ENCODE data around the gene SLC4A7.

DNA sequence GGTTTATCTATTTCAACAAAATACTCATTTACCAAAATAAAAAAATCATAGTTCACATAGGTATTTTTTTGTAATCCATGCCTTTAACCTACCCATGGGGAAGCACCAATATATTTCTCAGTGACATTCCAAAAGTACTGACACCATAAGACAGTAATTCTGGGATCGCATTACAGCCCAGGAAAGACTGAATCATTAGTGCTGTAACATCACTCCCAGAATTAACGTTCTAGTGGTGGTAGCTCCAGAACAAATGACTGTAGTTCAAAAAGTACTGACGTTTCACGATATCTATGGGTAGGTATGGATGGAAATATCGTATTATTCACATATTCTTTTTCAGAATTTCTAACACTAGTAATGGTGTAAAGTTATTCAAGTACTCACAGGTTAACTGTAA is 60.7 kb downstream of the SLC4A7 start:
- TF ChIP-seq POLR2A (IDR thresholded peaks at IDR 0.05; ENCODE audit: low read depth, low read length) (no peak), POLR2AphosphoS5 (IDR thresholded peaks at IDR 0.05; ENCODE audit: insufficient read depth, low read depth, low read length) (no peak), EZH2 (IDR thresholded peaks at IDR 0.05; ENCODE audit: borderline replicate concordance, low read depth, low read length, severe bottlenecking) (no peak), MYC (IDR thresholded peaks at IDR 0.05; ENCODE audit: low read depth, low read length) (no peak)
- TF ChIP-seq, protein P1, sequence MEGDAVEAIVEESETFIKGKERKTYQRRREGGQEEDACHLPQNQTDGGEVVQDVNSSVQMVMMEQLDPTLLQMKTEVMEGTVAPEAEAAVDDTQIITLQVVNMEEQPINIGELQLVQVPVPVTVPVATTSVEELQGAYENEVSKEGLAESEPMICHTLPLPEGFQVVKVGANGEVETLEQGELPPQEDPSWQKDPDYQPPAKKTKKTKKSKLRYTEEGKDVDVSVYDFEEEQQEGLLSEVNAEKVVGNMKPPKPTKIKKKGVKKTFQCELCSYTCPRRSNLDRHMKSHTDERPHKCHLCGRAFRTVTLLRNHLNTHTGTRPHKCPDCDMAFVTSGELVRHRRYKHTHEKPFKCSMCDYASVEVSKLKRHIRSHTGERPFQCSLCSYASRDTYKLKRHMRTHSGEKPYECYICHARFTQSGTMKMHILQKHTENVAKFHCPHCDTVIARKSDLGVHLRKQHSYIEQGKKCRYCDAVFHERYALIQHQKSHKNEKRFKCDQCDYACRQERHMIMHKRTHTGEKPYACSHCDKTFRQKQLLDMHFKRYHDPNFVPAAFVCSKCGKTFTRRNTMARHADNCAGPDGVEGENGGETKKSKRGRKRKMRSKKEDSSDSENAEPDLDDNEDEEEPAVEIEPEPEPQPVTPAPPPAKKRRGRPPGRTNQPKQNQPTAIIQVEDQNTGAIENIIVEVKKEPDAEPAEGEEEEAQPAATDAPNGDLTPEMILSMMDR (IDR thresholded peaks at IDR 0.05; ENCODE audit: extremely low read depth in 1 of 2, insufficient read depth in 1 of 2, low read depth in 1 of 2, low read length in 2 of 2) = no peak
- TF ChIP-seq, protein P2, sequence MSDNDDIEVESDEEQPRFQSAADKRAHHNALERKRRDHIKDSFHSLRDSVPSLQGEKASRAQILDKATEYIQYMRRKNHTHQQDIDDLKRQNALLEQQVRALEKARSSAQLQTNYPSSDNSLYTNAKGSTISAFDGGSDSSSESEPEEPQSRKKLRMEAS (IDR thresholded peaks at IDR 0.05; ENCODE audit: insufficient read depth, insufficient read length) = no peak

All from endothelial cell of umbilical vein (primary cell).